PFSK-1 (cell line): ENCODE measurements around the gene UVSSA.

Experiments
- FOXP2 ChIP-seq: optimal IDR thresholded peaks from 2 replicates; pipeline ENCODE3; 2011; ENCODE audit warnings: borderline replicate concordance, control low read depth, inconsistent platforms; ENCODE audit not compliant: insufficient read depth; ENCODE audit errors: extremely low read length, extremely low read depth
- POLR2AphosphoS5 ChIP-seq: IDR thresholded peaks from 2 replicates; pipeline ENCODE4 v1.6.1; 2012; ENCODE audit warnings: low read depth, mild to moderate bottlenecking, control low read depth, low read length, moderate library complexity
- REST ChIP-seq, 2 experiments: IDR thresholded peaks; 2 replicates each; pipeline versions ENCODE4 v1.6.1 to v1.8.0; 2011 to 2012; ENCODE audit warnings: low read depth in 2 of 2, low read length in 2 of 2, control low read depth in 1 of 2, inconsistent platforms in 1 of 2, mild to moderate bottlenecking in 1 of 2, moderate library complexity in 1 of 2; ENCODE audit not compliant: insufficient read depth in 1 of 2
- SIN3A ChIP-seq: IDR thresholded peaks from 2 replicates; pipeline ENCODE4 v1.6.1; 2012; ENCODE audit warnings: mild to moderate bottlenecking, low read length, moderate library complexity, borderline replicate concordance; ENCODE audit not compliant: insufficient read depth
- TAF1 ChIP-seq: IDR thresholded peaks from 2 replicates; pipeline ENCODE4 v1.6.1; 2012; ENCODE audit warnings: low read length, control low read depth, borderline replicate concordance; ENCODE audit not compliant: insufficient read depth

Gene UVSSA

GRCh38 chr4:1339489-1339888 lies 7.5 kb upstream of the UVSSA start:
- TF ChIP-seq REST (IDR thresholded peaks at IDR 0.05; ENCODE audit: insufficient read depth in 1 of 2, low read depth in 2 of 2, low read length in 2 of 2) (no peak), SIN3A (no peak), FOXP2 (no peak), POLR2AphosphoS5 (no peak), TAF1 (no peak)

GRCh38 chr4:1340181-1340747 lies 6.7 kb upstream of the UVSSA start:
- TF ChIP-seq TAF1 (no peak), SIN3A (no peak), REST (IDR thresholded peaks at IDR 0.05; ENCODE audit: insufficient read depth in 1 of 2, low read depth in 2 of 2, low read length in 2 of 2) (no peak), POLR2AphosphoS5 (no peak), FOXP2 (no peak)

GRCh38 chr4:1340861-1341260 lies 6.1 kb upstream of the UVSSA start:
- no peak for TF ChIP-seq TAF1
- TF ChIP-seq POLR2AphosphoS5: no peak
- TF ChIP-seq REST (IDR thresholded peaks at IDR 0.05; ENCODE audit: insufficient read depth in 1 of 2, low read depth in 2 of 2, low read length in 2 of 2): no peak
- TF ChIP-seq FOXP2: no peak
- TF ChIP-seq SIN3A: no peak

GRCh38 chr4:1342003-1342402 lies 5.0 kb upstream of the UVSSA start:
- TF ChIP-seq POLR2AphosphoS5 (no peak), FOXP2 (no peak), REST (IDR thresholded peaks at IDR 0.05; ENCODE audit: insufficient read depth in 1 of 2, low read depth in 2 of 2, low read length in 2 of 2) (no peak), TAF1 (no peak), SIN3A (no peak)
